T1000 (cell line): ENCODE data around the gene C1orf115.
"Not testable (repeated sequence)": the region's sequence is repeated elsewhere in the genome, so short reads cannot be mapped to it uniquely, and the experiment has no call there.

Experiments used
- DNase-seq: peaks from one replicate; lab custom pipeline; 2025; ENCODE audit warnings: mixed read lengths; lab: John Stamatoyannopoulos, UW

C1orf115 gene

GRCh38 chr1:220726634-220727033 is 36.5 kb downstream of the C1orf115 start:
- DNase-seq: no peak

- DNase-seq: no peak
Observed at GRCh38 chr1:220727519-220727918, 37.4 kb downstream of the C1orf115 start.

- DNase-seq: no peak
Observed at GRCh38 chr1:220730486-220730885, 40.3 kb downstream of the C1orf115 start.

GRCh38 chr1:220732137-220732536 is 42.0 kb downstream of the C1orf115 start:
- DNase-seq: no peak

GRCh38 chr1:220732621-220733020 is 42.5 kb downstream of the C1orf115 start:
- no peak for DNase-seq

GRCh38 chr1:220733086-220733601 is 43.0 kb downstream of the C1orf115 start:
- peak; percentile 78 for DNase-seq

GRCh38 chr1:220734571-220735326 is 44.6 kb downstream of the C1orf115 start:
- DNase-seq: no peak

- not testable (repeated sequence) for DNase-seq
Observed at GRCh38 chr1:220736283-220736682, 46.1 kb downstream of the C1orf115 start.

- DNase-seq: no peak
Observed at GRCh38 chr1:220741349-220741748, 51.2 kb downstream of the C1orf115 start.

GRCh38 chr1:220741825-220742224 is 51.7 kb downstream of the C1orf115 start:
- no peak for DNase-seq

- DNase-seq: no peak
Observed at GRCh38 chr1:220742520-220742919, 52.4 kb downstream of the C1orf115 start.

GRCh38 chr1:220746851-220747250 is 56.7 kb downstream of the C1orf115 start:
- DNase-seq: no peak

- no peak for DNase-seq
Observed at GRCh38 chr1:220747437-220748088, 57.4 kb downstream of the C1orf115 start.

- DNase-seq: peak; percentile 68
Observed at GRCh38 chr1:220748089-220748934, 58.1 kb downstream of the C1orf115 start, which contains the start of gene MTARC2. Gene MTARC2 (plus strand): TSS chr1:220748322. CDS start chr1:220748532, 210 bp downstream.
